Left ventricle myocardium superior (tissue), 1 donor: ENCODE results near the gene LRRC4B. TPM values are rescaled to one million over a fixed set of nuclear protein-coding genes. Genes with fewer than 3 reads are reported as not detected.
"Not testable (repeated sequence)": the region's sequence is repeated elsewhere in the genome, so short reads cannot be mapped to it uniquely, and the experiment has no call there.

ENCODE experiments used
- ATAC-seq: fragments of 200-7000 bp; cut with Tn5 transposase; one replicate; pipeline ENCODE4 v1.9.1; 2020; ENCODE audit warnings: mild to moderate bottlenecking, moderate library complexity
- DNase-seq: peaks from one replicate; pipeline ENCODE4 v3.0.0-alpha.2; 2020
- intact Hi-C: fragments of 100-400 bp; cut with micrococcal nuclease; formaldehyde crosslinking; loops from one replicate; pipeline ENCODE4 v1.11.0; 2022
- long read RNA-seq: library from polyadenylated mRNA; unstranded; transcript quantifications from one replicate; pipeline ENCODE4 v2.0.0, GENCODE V29; 2021
- total RNA-seq: library from RNA; stranded (reverse); fragmentation: NEBNext Ultra II Directional; extraction: Animal tissue kit (Norgen Biotek cat#: 25700); gene quantifications from one replicate; pipeline ENCODE4 v1.2.1, GENCODE V29; 2021
- donor health status: DM: no; HTN: yes; CAD: no; lungs with severe emphysema.

Gene LRRC4B
- 0.62 TPM for total RNA-seq
- long read RNA-seq, partial matches to known transcripts, result 0 of 1 reads
- long read RNA-seq, other reads (novel, unspliced or antisense), result 1 of 1 reads

GRCh38 chr19:50567882-50568727 is at the start of gene LRRC4B:
TSS of gene LRRC4B (minus strand) at chr19:50568435. CDS start at chr19:50548838, 19,597 bp downstream.
- intact Hi-C loops, result no loop called here

GRCh38 chr19:50612504-50613404 is 44.5 kb upstream of the LRRC4B start:
- intact Hi-C loops, DNase-seq, ATAC-seq: not testable (repeated sequence)

More at GRCh38 chr19:50567882-50568727, at the start of gene LRRC4B:
- DNase-seq, result no peak
- ATAC-seq, result no peak

DNA sequence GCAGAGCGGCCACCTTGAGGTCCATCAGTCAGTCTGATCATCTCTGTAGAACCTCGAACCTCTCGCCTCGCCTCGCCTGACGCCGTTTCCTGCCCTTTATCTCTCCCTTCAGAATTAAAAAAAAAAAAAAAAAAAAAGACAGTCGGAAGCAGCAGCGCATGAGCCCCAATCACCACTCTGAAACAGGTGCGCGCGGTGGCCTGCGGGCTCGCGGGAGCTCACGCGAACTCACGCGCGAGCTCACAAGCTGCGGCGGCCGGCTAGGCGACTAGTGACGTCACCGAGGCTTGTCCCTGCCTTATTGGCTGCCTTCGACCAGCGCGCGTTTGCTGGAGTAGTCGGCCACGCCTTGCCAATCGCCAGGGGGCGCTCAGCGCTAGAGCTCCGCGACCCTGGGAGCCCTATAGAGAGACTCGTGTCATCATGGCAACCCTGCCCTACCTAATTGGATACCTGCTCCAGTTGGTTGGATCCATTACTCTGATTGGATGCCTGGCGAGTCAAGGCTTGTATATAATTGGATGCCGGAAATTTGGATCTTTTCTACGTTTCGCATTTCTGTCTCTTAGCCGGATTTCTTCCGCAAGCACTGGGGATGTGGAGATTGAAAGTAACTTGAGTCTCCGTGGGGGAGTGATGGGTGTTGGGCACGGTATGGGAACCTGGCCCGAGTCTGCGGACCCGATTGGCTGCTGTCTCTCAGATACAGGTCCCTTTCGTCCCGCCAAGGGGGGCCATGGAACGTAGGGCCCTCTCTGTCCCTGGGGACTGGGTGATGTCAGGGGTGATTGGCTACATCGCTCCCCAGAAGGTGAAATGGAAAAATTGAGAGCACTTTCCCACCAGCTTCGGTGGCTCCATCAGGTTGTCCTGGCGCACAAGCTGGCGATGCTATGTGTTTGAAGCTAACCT is 39.9 kb upstream of the LRRC4B start:
- intact Hi-C loops, result no loop called here
- ATAC-seq, result peak; percentile 64

GRCh38 chr19:50607388-50607787 is 39.2 kb upstream of the LRRC4B start:
- no peak for DNase-seq
- intact Hi-C loops, result no loop called here

More for the DNA sequence above, 39.9 kb upstream of the LRRC4B start:
- peak; percentile 77 for DNase-seq

DNA sequence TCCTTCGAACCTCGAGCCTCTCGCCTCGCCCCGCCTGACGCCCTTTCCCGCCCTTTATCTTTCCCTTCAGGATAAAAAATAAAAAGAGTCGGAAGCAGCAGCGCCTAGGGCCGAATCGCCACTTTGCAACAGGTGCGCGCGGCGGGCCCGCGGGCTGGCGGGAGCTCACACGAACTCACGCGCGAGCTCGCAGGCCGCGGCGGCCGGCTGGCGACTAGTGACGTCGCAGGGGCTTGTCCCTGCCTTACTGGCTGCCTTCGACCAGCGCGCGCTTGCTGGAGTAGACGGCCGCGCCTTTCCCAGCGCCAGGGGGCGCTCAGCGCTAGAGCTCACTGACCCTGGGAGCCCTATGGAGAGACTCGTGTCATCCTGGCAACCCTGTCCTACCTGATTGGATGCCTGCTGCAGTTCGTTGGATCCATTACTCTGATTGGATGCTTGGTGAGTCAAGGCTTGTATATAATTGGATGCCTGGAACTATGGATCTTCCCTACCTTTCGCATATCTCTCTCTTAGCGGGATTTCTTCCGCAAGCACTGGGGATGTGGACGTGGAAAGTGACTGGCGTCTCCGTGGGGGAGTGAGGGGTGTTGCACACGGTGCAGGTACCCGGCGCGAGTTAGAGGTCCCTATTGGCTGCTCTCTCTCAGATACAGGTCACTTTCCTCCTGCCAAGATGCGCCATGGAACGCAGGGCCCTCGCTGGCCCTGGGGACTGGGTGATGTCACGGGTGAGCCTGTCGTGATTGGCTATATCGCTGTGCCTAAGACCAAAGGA is 38.0 kb upstream of the LRRC4B start:
- intact Hi-C loops, DNase-seq: not testable (repeated sequence)
- ATAC-seq, result peak; percentile 22

More at GRCh38 chr19:50607388-50607787, 39.2 kb upstream of the LRRC4B start:
- no peak for ATAC-seq

DNA sequence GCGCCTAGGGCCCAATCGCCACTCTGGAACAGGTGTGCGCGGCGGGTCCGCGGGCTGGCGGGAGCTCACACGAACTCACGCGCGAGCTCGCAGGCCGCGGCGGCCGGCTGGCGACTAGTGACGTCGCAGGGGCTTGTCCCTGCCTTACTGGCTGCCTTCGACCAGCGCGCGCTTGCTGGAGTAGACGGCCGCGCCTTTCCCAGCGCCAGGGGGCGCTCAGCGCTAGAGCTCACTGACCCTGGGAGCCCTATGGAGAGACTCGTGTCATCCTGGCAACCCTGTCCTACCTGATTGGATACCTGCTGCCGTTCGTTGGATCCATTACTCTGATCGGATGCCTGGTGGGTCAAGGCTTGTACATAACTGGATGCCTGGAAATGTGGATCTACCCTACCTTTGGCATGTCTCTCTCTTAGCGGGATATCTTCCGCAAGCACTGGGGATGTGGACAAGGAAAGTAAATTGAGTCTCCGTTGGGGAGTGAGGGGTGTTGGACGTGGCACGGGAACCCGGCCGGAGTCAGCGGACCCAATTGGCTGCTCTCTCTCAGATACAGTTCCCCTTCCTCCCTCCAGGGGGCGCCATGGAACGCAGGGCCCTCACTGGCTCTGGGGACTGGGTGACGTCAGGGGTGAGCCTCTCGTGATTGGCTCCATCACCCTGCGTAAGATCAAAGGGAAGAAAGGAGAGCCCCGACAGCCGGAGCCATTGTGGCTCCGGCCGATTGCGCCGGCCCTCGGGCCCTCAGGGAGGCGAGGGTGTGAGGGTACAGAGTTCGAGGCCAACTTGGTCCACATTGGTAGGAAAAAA is 36.2 kb upstream of the LRRC4B start:
- intact Hi-C loops, DNase-seq, ATAC-seq: not testable (repeated sequence)

DNA sequence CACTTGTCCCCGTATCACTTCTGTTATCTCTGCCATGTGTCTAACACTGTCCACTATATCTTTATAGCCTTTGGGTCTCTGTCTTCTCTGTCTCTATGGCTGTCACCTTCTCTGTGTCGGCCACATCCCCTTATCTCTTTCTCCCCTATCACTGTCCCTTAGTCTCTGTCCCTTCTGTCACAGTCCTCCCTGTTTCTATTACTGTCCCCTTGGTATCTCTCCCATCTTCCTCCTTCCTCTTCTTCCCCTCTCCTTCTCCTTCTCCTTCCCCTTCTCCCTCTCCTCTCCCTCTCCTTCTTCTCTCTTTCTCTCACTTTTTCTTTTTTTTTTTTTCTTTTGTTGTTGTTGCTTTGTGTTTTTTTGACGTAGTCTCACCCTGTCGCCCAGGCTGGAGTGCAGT is 34.7 kb upstream of the LRRC4B start:
- ATAC-seq, result no peak
- DNase-seq, result no peak

GRCh38 chr19:50602496-50602895 is 34.3 kb upstream of the LRRC4B start:
- intact Hi-C loops, result no loop called here
- DNase-seq (no peak), ATAC-seq (no peak)

More for the DNA sequence above, 34.7 kb upstream of the LRRC4B start:
- intact Hi-C loops, result no loop called here

GRCh38 chr19:50602089-50602422 is 33.8 kb upstream of the LRRC4B start:
- intact Hi-C loops, result no loop called here
- DNase-seq (no peak), ATAC-seq (no peak)

DNA sequence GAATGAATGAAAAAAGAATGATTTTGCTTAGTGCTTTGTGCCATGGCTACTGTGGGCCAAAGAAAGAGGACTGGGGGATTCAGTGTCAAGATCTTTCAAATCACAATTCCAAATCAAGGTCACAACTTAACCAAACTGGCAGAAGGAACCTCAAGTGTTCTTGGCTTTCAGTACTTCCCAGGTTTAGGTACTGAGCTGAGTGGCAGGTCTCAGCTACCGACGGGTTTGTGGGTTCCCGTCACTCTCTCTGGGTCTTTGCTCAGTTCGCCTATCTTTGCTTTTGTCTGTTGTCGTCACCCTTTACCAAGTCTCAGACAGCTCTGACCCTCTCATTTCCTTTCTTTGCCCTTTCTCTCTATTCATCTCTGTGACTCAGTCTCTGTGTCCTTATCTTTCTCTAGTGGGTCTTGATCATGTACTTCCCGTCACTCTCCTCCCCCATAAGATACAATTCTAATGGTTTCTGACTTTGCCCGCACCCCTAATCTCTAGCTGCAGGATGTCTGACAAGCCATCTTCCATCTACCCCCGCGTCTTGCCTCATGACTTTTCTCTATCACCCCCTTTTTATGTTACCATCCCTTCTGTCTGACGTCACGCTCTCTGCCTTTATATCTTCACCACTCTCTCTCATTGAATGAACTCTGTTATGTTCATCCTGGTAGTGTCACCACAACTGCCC is 33.3 kb upstream of the LRRC4B start:
- no peak for DNase-seq
- no peak for ATAC-seq
- intact Hi-C loops, result no loop called here

DNA sequence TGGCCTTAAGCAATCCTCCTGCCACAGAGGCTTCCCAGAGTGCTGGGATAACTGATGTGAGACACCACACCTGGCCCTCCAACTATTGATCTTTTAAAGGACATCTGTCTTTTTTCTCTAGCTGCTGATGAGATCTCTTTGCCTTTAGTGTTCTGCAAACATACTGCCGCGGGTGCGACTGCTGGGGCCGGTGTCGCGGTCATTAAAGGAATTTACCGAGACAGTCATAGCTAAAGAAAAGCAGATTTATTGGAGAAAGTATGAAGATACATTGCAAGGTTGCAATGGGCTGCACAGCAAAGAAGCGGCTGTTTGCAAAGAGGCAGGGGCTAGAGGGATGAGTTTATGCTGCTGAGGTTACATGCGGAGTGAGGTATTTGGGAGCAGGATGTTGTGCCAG is 31.2 kb upstream of the LRRC4B start:
- intact Hi-C loops, result no loop called here
- no peak for ATAC-seq

DNA sequence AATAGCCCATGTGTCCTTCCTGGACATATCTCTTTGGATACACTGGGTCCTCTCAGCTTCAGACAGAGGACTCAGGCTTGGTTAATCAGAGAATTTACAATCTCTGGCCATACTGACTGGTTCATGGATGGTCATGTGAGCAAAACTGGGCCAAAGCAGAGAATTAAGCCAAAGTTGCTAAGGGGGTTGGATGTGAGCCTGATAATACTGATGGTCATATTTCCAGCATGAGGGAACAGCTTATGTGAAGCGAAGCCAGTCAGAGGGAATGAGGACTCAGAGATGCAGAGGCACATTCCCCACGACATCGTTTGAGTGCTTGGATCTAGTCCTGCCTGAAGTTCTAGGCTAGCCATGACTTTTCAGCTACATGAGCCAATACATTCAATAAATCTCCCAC is 22.0 kb upstream of the LRRC4B start:
- DNase-seq, result no peak
- intact Hi-C loops, result no loop called here
- ATAC-seq, result no peak

More for the DNA sequence above, 31.2 kb upstream of the LRRC4B start:
- no peak for DNase-seq

DNA sequence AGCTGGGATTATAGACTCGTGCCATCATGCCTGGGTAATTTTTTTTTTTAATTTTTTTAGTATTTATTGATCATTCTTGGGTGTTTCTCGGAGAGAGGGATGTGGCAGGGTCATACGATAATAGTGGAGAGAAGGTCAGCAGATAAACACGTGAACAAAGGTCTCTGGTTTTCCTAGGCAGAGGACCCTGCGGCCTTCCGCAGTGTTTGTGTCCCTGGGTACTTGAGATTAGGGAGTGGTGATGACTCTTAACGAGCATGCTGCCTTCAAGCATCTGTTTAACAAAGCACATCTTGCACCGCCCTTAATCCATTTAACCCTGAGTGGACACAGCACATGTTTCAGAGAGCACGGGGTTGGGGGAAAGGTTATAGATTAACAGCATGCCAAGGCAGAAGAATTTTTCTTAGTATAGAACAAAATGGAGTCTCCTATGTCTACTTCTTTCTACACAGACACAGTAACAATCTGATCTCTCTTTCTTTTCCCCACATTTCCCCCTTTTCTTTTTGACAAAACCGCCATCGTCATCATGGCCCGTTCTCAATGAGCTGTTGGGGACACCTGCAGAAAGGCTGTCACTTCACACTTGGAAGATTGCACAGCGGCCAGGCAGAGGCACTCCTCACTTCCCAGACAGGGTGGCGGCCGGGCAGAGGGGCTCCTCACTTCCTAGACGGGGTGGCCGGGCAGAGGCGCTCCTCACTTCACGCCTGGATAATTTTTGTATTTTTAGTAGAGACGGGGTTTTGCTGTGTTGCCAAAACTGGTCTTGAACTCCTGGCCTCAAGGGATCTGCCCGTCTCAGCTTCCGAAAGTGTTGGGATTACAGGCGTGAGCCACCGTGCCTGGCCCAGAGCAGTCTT is 13.8 kb upstream of the LRRC4B start:
- ATAC-seq, DNase-seq, intact Hi-C loops: not testable (repeated sequence)

DNA sequence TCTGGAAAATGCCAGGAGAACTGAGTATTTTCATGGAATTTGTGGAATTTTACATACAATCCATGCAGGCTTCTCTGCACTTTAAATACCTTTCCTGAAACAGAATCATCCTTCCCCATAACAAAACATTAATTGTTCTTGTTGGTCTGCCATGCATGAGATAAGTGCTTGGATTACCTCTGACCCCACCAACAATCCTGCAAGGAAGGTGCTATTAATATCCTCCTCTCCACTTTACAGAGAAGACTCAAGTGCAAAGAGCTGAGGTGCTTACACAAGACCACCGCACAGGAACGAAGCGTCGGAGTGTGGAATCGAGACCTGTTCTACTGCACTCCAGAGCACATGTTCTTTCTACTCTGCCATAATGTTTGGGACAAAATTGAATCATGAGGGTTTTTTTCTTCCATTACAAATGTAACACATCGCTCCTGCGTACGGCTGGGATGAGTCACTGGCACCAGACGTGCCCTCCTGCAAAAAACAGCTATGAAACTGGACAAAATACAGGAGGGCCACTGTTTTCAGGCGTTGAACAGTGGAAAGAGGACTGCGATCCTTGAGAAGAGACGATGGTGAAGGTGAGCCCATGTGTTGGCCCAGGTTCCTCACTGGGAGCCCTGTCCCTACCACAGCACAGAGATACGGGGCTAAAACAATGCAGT is 12.9 kb upstream of the LRRC4B start:
- intact Hi-C loops, result no loop called here
- ATAC-seq (no peak), DNase-seq (no peak)

- ATAC-seq, result no peak
- DNase-seq, result no peak
- intact Hi-C loops, result no loop called here
Measured at GRCh38 chr19:50580240-50580639, 12.0 kb upstream of the LRRC4B start.
